ENCODE measurements around the gene NES. TPM values are rescaled to one million over a fixed set of nuclear protein-coding genes. Genes with fewer than 3 reads are reported as not detected.

NES gene
- total RNA-seq, 4 donors from 2014 or later = 16.6 to 37.4 (median 32.5) TPM

- Histone ChIP-seq H3K4me3 (no peak overlapping the region), H3K27ac (replicated peaks in 1 of 4) (peak overlapping the region; percentile 78 to 85 (median 82)), H3K4me1 (peaks cover 86 to 94% (median 91%) of the 10 kb centered on the region in 4 donors), H3K27me3 (peaks cover 0 to 2% (median 0%) of the 10 kb centered on the region in 4 donors), H3K9me3 (no peaks in the 10 kb centered on the region), H3K36me3 (no peaks in the 10 kb centered on the region)
- 66% methylated on average over 10 of the region's 12 CpGs for WGBS
- intact Hi-C loops (cut with DNase I) = no loop called here
- no peak for DNase-seq (ENCODE audit: extremely low spot score)
- TF ChIP-seq POLR2A (IDR thresholded peaks at IDR 0.05; ENCODE audit: low read depth) (no peak), CTCF (IDR thresholded peaks at IDR 0.05) (no peak), POLR2AphosphoS5 (IDR thresholded peaks at IDR 0.05) (no peak), EP300 (IDR thresholded peaks at IDR 0.05) (no peak)
Measured at GRCh38 chr1:156662005-156662799, 15.0 kb downstream of the NES start.

- TF ChIP-seq CTCF (IDR thresholded peaks at IDR 0.05) = no peak
- no peak for TF ChIP-seq POLR2AphosphoS5 (IDR thresholded peaks at IDR 0.05)
- no peak for TF ChIP-seq POLR2A (IDR thresholded peaks at IDR 0.05; ENCODE audit: low read depth)
- TF ChIP-seq EP300 (IDR thresholded peaks at IDR 0.05) = no peak
- Histone ChIP-seq H3K9me3 (no peaks in the 10 kb centered on the region), H3K4me1 (peaks cover 80 to 91% (median 87%) of the 10 kb centered on the region in 4 donors), H3K4me3 (peak overlapping the region in 3 of 4 donors; percentile 15 to 38 (median 15)), H3K27me3 (peaks cover 0 to 16% (median 6%) of the 10 kb centered on the region in 4 donors), H3K36me3 (no peaks in the 10 kb centered on the region), H3K27ac (replicated peaks in 1 of 4) (peak overlapping the region; percentile 78 to 85 (median 82))
- intact Hi-C loops (cut with DNase I) = no loop called here
- no peak for DNase-seq (ENCODE audit: extremely low spot score)
- WGBS = 76% methylated on average over 2 of the region's 2 CpGs
Measured at GRCh38 chr1:156660752-156661112, 16.5 kb downstream of the NES start.

- no peaks in the 10 kb centered on the region for H3K9me3 ChIP-seq
- peak; percentile 18 for TF ChIP-seq POLR2A (IDR thresholded peaks at IDR 0.05; ENCODE audit: low read depth)
- TF ChIP-seq CTCF (IDR thresholded peaks at IDR 0.05) = peak; percentile 99
- no peak for TF ChIP-seq EP300 (IDR thresholded peaks at IDR 0.05)
- TF ChIP-seq POLR2AphosphoS5 (IDR thresholded peaks at IDR 0.05) = peak; percentile 68 to 80
- intact Hi-C loops (cut with DNase I) = loop anchor here (1.0 to 10.0 kb wide), 2 partner anchors 18 to 75 kb away; no protein-coding TSS in a partner anchor
- H3K27me3 ChIP-seq = peaks cover 0 to 20% (median 6%) of the 10 kb centered on the region in 4 donors
- H3K36me3 ChIP-seq = no peaks in the 10 kb centered on the region
- peak overlapping the region in 3 of 4 donors; percentile 15 to 38 (median 15) for H3K4me3 ChIP-seq
- peaks cover 74 to 85% (median 81%) of the 10 kb centered on the region in 4 donors for H3K4me1 ChIP-seq
- peak; percentile 98 for DNase-seq (ENCODE audit: extremely low spot score)
- WGBS = 10% methylated on average over 32 of the region's 38 CpGs
- peak overlapping the region; percentile 78 to 85 (median 82) for H3K27ac ChIP-seq (replicated peaks in 1 of 4)
Measured at GRCh38 chr1:156659988-156660751, 17.0 kb downstream of the NES start.

- WGBS = 33% methylated on average over 6 of the region's 6 CpGs
- Histone ChIP-seq H3K27ac (replicated peaks in 1 of 4) (peak overlapping the region; percentile 22 to 85 (median 81)), H3K4me3 (peak overlapping the region in 3 of 4 donors; percentile 15 to 38 (median 15)), H3K27me3 (peaks cover 0 to 26% (median 6%) of the 10 kb centered on the region in 4 donors), H3K9me3 (no peaks in the 10 kb centered on the region), H3K36me3 (no peaks in the 10 kb centered on the region), H3K4me1 (peaks cover 69 to 80% (median 76%) of the 10 kb centered on the region in 4 donors)
- TF ChIP-seq CTCF (IDR thresholded peaks at IDR 0.05) = no peak
- TF ChIP-seq EP300 (IDR thresholded peaks at IDR 0.05) = no peak
- TF ChIP-seq POLR2A (IDR thresholded peaks at IDR 0.05; ENCODE audit: low read depth) = no peak
- no peak for TF ChIP-seq POLR2AphosphoS5 (IDR thresholded peaks at IDR 0.05)
- DNase-seq (ENCODE audit: extremely low spot score) = no peak
- intact Hi-C loops (cut with DNase I) = loop anchor here (1.0 to 10.0 kb wide), 2 partner anchors 19 to 75 kb away; no protein-coding TSS in a partner anchor
Measured at GRCh38 chr1:156659661-156659987, 17.6 kb downstream of the NES start.

All from esophagus muscularis mucosa (tissue), 4 donors.